Measurements from ENCODE around the gene KRT39.
A peak's percentile ranks its signal among the peaks of the same experiment; 100 is the strongest.

Gene KRT39

GRCh38 chr17:40909351-40909750 is 57.4 kb downstream of the KRT39 start:
- FAIRE-seq (peak; percentile 74), DNase-seq (ENCODE audit: insufficient read length, low spot score) (peak; percentile 93)

All from HTR-8/SVneo (cell line).